HG03060 (cell line): ENCODE data around the gene OR10X1.

Source experiments
- ATAC-seq: cut with Tn5 transposase; IDR thresholded peaks from one replicate; pipeline ENCODE4 v1.9.1; 2021; ENCODE audit warnings: low read depth, moderate number of reproducible peaks; ENCODE audit not compliant: unreplicated experiment

The OR10X1 gene

GRCh38 chr1:158579733-158580132 lies at the start of gene OR10X1:
OR10X1 (minus strand) TSS chr1:158579899; CDS start chr1:158579899, 0 bp downstream.
- no peak for ATAC-seq

- ATAC-seq: no peak
Observed at GRCh38 chr1:158613764-158614163, 34.1 kb upstream of the OR10X1 start.

- no peak for ATAC-seq
Observed at GRCh38 chr1:158611916-158612315, 32.2 kb upstream of the OR10X1 start.

GRCh38 chr1:158607296-158607695 lies 27.6 kb upstream of the OR10X1 start:
- ATAC-seq: no peak

- no peak for ATAC-seq
Observed at GRCh38 chr1:158604968-158605367, 25.3 kb upstream of the OR10X1 start, which contains the start of gene OR10Z1. OR10Z1 (plus strand) TSS chr1:158605268; CDS start chr1:158606439, 1,171 bp downstream.

- ATAC-seq: no peak
Observed at GRCh38 chr1:158600735-158601134, 21.0 kb upstream of the OR10X1 start.

- no peak for ATAC-seq
Observed at GRCh38 chr1:158586942-158587341, 7.2 kb upstream of the OR10X1 start.

GRCh38 chr1:158583962-158584361 lies 4.3 kb upstream of the OR10X1 start:
- no peak for ATAC-seq

- no peak for ATAC-seq
Observed at GRCh38 chr1:158577561-158577960, 2.1 kb downstream of the OR10X1 start.

- no peak for ATAC-seq
Observed at GRCh38 chr1:158572226-158572625, 7.5 kb downstream of the OR10X1 start.

GRCh38 chr1:158570480-158570879 lies 9.2 kb downstream of the OR10X1 start, which contains the start of gene OR6P1:
OR6P1 (minus strand) TSS chr1:158570580; CDS start chr1:158563604, 6,976 bp downstream.
- no peak for ATAC-seq

- ATAC-seq: no peak
Observed at GRCh38 chr1:158564608-158565007, 15.1 kb downstream of the OR10X1 start.

GRCh38 chr1:158563853-158564252 lies 15.8 kb downstream of the OR10X1 start:
- ATAC-seq: no peak

- no peak for ATAC-seq
Observed at GRCh38 chr1:158559696-158560095, 20.0 kb downstream of the OR10X1 start.

GRCh38 chr1:158554352-158554751 lies 25.3 kb downstream of the OR10X1 start, which contains the start of gene OR6Y1:
OR6Y1 (minus strand) TSS chr1:158554405; CDS start chr1:158548105, 6,300 bp downstream.
- no peak for ATAC-seq

GRCh38 chr1:158552296-158552695 lies 27.4 kb downstream of the OR10X1 start:
- ATAC-seq: no peak

- ATAC-seq: no peak
Observed at GRCh38 chr1:158547533-158547932, 32.2 kb downstream of the OR10X1 start.

- ATAC-seq: no peak
Observed at GRCh38 chr1:158537609-158538008, 42.1 kb downstream of the OR10X1 start.

GRCh38 chr1:158534496-158534895 lies 45.2 kb downstream of the OR10X1 start:
- ATAC-seq: no peak
